HepG2 (cell line): Measurements from ENCODE around the gene ZBTB45. TPM values are rescaled to one million over a fixed set of nuclear protein-coding genes. Genes with fewer than 3 reads are reported as not detected.

Source experiments
- AKNA ChIP-seq: sonication (generic); formaldehyde crosslinking; IDR thresholded peaks from 2 replicates; pipeline ENCODE4 v1.4.0; 2020; ENCODE audit warnings: missing genetic modification reagents, borderline replicate concordance
- ASH2L ChIP-seq: fragments of 300-600, 200-600 bp; sonication (generic); IDR thresholded peaks from 2 replicates; pipeline ENCODE4 v1.7.0; 2017; ENCODE audit warnings: low read depth, mild to moderate bottlenecking, moderate library complexity, mixed read lengths, low read length; ENCODE audit not compliant: insufficient read length
- CEBPG ChIP-seq: IDR thresholded peaks from 2 replicates; pipeline ENCODE4 v1.6.1; 2016
- DPF2 ChIP-seq: sonication (generic); formaldehyde crosslinking; IDR thresholded peaks from 2 replicates; pipeline ENCODE4 v1.4.0; 2020; ENCODE audit warnings: mild to moderate bottlenecking, low read depth, missing genetic modification reagents, borderline replicate concordance
- GZF1 ChIP-seq: sonication (generic); formaldehyde crosslinking; IDR thresholded peaks from 2 replicates; pipeline ENCODE4 v1.5.1; 2020; ENCODE audit warnings: mild to moderate bottlenecking, missing genetic modification reagents
- HDAC2 ChIP-seq: sonication (generic); formaldehyde crosslinking; IDR thresholded peaks from 2 replicates; pipeline ENCODE4 v1.4.0; 2020; ENCODE audit warnings: missing genetic modification reagents
- HOXD1 ChIP-seq: sonication (generic); formaldehyde crosslinking; IDR thresholded peaks from 2 replicates; pipeline ENCODE4 v1.5.0; 2020; ENCODE audit warnings: missing genetic modification reagents
- NCOA5 ChIP-seq: sonication (generic); formaldehyde crosslinking; IDR thresholded peaks from 2 replicates; pipeline ENCODE4 v1.4.0; 2020; ENCODE audit warnings: missing genetic modification reagents
- RFXANK ChIP-seq: IDR thresholded peaks from 2 replicates; pipeline ENCODE4 v1.6.1; 2016
- SETDB1 ChIP-seq: sonication (generic); formaldehyde crosslinking; IDR thresholded peaks from 2 replicates; pipeline ENCODE4 v1.5.1; 2020; ENCODE audit warnings: missing genetic modification reagents, mild to moderate bottlenecking, borderline replicate concordance
- SRSF1 ChIP-seq: fragments of 200-400 bp; formaldehyde crosslinking; optimal IDR thresholded peaks from 2 replicates; pipeline ENCODE3; 2017; ENCODE audit warnings: mild to moderate bottlenecking, low read depth, low read length, moderate library complexity
- TIGD3 ChIP-seq: sonication (generic); formaldehyde crosslinking; IDR thresholded peaks from 2 replicates; pipeline ENCODE4 v1.5.1; 2020; ENCODE audit warnings: mild to moderate bottlenecking, missing genetic modification reagents, borderline replicate concordance
- ZNF317 ChIP-seq: sonication (generic); formaldehyde crosslinking; IDR thresholded peaks from 2 replicates; pipeline ENCODE4 v1.5.0; 2020; ENCODE audit warnings: mild to moderate bottlenecking, missing genetic modification reagents
- ZNF350 ChIP-seq: sonication (generic); formaldehyde crosslinking; IDR thresholded peaks from 2 replicates; pipeline ENCODE4 v1.4.0; 2020; ENCODE audit warnings: mild to moderate bottlenecking, low read depth, missing genetic modification reagents, borderline replicate concordance
- ZNF496 ChIP-seq: sonication (generic); formaldehyde crosslinking; IDR thresholded peaks from 2 replicates; pipeline ENCODE4 v1.8.1; 2023; ENCODE audit warnings: mild to moderate bottlenecking, moderate library complexity, missing genetic modification reagents; ENCODE audit not compliant: insufficient replicate concordance
- ZNF614 ChIP-seq: IDR thresholded peaks from 2 replicates; pipeline ENCODE4 v1.6.1; 2018; ENCODE audit warnings: missing biosample characterization, missing genetic modification reagents, inconsistent platforms, borderline replicate concordance
- polyA plus RNA-seq, 8 experiments: library from polyadenylated mRNA; depleted of rRNA in 3 of 8; stranded (reverse) in 7 of 8; unstranded in 1 of 8; fragments of >200 nt; fragmentation: Illumina TruSeq in 4 of 8; extraction: Trizol in 4 of 8; gene quantifications; 2 replicates each; pipeline versions ENCODE4 v1.2.1 to v1.2.3, GENCODE V29; 2011 to 2016; ENCODE audit warnings: low read depth in 4 of 8, missing spikeins in 1 of 8, mixed read lengths in 1 of 8; ENCODE audit not compliant: insufficient read depth in 1 of 8
- total RNA-seq, 5 experiments: library from RNA; depleted of rRNA; stranded (reverse); fragments of >200 nt; fragmentation: Illumina TruSeq; extraction: Trizol; gene quantifications; 2 replicates each; pipeline ENCODE4 v1.2.3, GENCODE V29; 2016; ENCODE audit warnings: low read depth in 1 of 5
- TF ChIP-seq, protein P1 (sequence below): sonication (generic); formaldehyde crosslinking; IDR thresholded peaks from 2 replicates; pipeline ENCODE4 v1.5.0; 2020; ENCODE audit warnings: mild to moderate bottlenecking, missing genetic modification reagents
- TF ChIP-seq, protein P2 (sequence below): sonication (generic); formaldehyde crosslinking; IDR thresholded peaks from 2 replicates; pipeline ENCODE4 v1.8.1; 2022; ENCODE audit warnings: low read depth, mild to moderate bottlenecking, missing genetic modification reagents

The ZBTB45 gene
- total and polyA plus RNA-seq, 2 of the 13 experiments (the other 11 are each of a cell fraction or from before 2014, with no cell fraction given), result 3.0 to 3.7 TPM

- TF ChIP-seq AKNA (CRISPR knock-in tag), result no peak
- TF ChIP-seq CEBPG, result no peak
- TF ChIP-seq ZNF496 (CRISPR knock-in tag), result no peak
- TF ChIP-seq, protein P1, sequence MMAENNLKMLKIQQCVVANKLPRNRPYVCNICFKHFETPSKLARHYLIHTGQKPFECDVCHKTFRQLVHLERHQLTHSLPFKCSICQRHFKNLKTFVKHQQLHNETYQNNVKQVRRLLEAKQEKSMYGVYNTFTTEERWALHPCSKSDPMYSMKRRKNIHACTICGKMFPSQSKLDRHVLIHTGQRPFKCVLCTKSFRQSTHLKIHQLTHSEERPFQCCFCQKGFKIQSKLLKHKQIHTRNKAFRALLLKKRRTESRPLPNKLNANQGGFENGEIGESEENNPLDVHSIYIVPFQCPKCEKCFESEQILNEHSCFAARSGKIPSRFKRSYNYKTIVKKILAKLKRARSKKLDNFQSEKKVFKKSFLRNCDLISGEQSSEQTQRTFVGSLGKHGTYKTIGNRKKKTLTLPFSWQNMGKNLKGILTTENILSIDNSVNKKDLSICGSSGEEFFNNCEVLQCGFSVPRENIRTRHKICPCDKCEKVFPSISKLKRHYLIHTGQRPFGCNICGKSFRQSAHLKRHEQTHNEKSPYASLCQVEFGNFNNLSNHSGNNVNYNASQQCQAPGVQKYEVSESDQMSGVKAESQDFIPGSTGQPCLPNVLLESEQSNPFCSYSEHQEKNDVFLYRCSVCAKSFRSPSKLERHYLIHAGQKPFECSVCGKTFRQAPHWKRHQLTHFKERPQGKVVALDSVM (CRISPR knock-in tag), result no peak; the same call in 1 of the 2 replicates
- TF ChIP-seq ZNF317 (CRISPR knock-in tag), result peak; percentile 69; the same call in 1 of the 2 replicates
- TF ChIP-seq ZNF350 (CRISPR knock-in tag), result peak; percentile 55; the same call in 1 of the 2 replicates
- TF ChIP-seq ASH2L, result peak; percentile 71
- no peak for TF ChIP-seq SETDB1
- no peak for TF ChIP-seq HOXD1
- TF ChIP-seq TIGD3 (CRISPR knock-in tag), result no peak
- TF ChIP-seq DPF2 (CRISPR knock-in tag), result no peak; the same call in 1 of the 2 replicates
- peak; percentile 85 for TF ChIP-seq SRSF1
- TF ChIP-seq, protein P2, sequence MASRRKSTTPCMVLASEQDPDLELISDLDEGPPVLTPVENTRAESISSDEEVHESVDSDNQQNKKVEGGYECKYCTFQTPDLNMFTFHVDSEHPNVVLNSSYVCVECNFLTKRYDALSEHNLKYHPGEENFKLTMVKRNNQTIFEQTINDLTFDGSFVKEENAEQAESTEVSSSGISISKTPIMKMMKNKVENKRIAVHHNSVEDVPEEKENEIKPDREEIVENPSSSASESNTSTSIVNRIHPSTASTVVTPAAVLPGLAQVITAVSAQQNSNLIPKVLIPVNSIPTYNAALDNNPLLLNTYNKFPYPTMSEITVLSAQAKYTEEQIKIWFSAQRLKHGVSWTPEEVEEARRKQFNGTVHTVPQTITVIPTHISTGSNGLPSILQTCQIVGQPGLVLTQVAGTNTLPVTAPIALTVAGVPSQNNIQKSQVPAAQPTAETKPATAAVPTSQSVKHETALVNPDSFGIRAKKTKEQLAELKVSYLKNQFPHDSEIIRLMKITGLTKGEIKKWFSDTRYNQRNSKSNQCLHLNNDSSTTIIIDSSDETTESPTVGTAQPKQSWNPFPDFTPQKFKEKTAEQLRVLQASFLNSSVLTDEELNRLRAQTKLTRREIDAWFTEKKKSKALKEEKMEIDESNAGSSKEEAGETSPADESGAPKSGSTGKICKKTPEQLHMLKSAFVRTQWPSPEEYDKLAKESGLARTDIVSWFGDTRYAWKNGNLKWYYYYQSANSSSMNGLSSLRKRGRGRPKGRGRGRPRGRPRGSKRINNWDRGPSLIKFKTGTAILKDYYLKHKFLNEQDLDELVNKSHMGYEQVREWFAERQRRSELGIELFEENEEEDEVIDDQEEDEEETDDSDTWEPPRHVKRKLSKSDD (CRISPR knock-in tag), result 0 out of 2 replicates have a peak, but pooled peaks have one; percentile 12
- TF ChIP-seq RFXANK (CRISPR knock-in tag), result 0 out of 2 replicates have a peak, but pooled peaks have one; percentile 17
- no peak for TF ChIP-seq GZF1 (CRISPR knock-in tag)
- no peak for TF ChIP-seq NCOA5 (CRISPR knock-in tag)
- peak; percentile 27; the same call in 1 of the 2 replicates for TF ChIP-seq HDAC2 (CRISPR knock-in tag)
- TF ChIP-seq ZNF614 (CRISPR knock-in tag), result peak; percentile 47; the same call in 1 of the 2 replicates
Observed at GRCh38 chr19:58559275-58560006, 39.8 kb upstream of the ZBTB45 start (continued).
